Uterus (tissue), 4 donors: ENCODE results near the gene RAC2. TPM values are rescaled to one million over a fixed set of nuclear protein-coding genes. Genes with fewer than 3 reads are reported as not detected.
A peak's percentile ranks its signal among the peaks of the same experiment; 100 is the strongest.

Source experiments
- DNase-seq, 2 donors: peaks; one replicate each; pipeline ENCODE4 v3.0.0-alpha.2; 2019 to 2020
- H3K27ac ChIP-seq, 2 donors: fragments of 200-600 bp; sonication (generic); 1 replicate in 1 of 2; 2 replicates in 1 of 2; pipeline ENCODE4 v1.5.1; 2016 to 2018
- H3K27me3 ChIP-seq, 2 donors: fragments of 200-600 bp; sonication (generic); one replicate each; pipeline ENCODE4 v1.5.1; 2018 to 2019; ENCODE audit warnings: control low read depth in 1 of 2
- H3K36me3 ChIP-seq, 2 donors: fragments of 200-600 bp; sonication (generic); one replicate each; pipeline ENCODE4 v1.5.1; 2019; ENCODE audit warnings: control low read depth in 1 of 2
- H3K4me1 ChIP-seq, 2 donors: fragments of 200-600 bp; sonication (generic); one replicate each; pipeline ENCODE4 v1.5.1; 2018 to 2019; ENCODE audit warnings: control low read depth in 1 of 2
- H3K4me3 ChIP-seq, 2 donors: fragments of 200-600 bp; sonication (generic); 1 replicate in 1 of 2; 2 replicates in 1 of 2; pipeline ENCODE4 v1.5.1; 2018 to 2019; ENCODE audit warnings: mild to moderate bottlenecking in 1 of 2
- H3K9me3 ChIP-seq, 2 donors: fragments of 200-600 bp; sonication (generic); one replicate each; pipeline ENCODE4 v1.5.1; 2019; ENCODE audit warnings: control low read depth in 1 of 2
- POLR2A ChIP-seq, 2 donors: fragments of 450-650 bp; IDR thresholded peaks; one replicate each; pipeline ENCODE4 v1.6.1; 2016; ENCODE audit warnings: antibody characterized with exemption in 2 of 2, mild to moderate bottlenecking in 1 of 2, moderate library complexity in 1 of 2
- intact Hi-C: fragments of 100-400 bp; cut with DNase I; formaldehyde crosslinking; loops from one replicate; pipeline ENCODE4 v1.15.1; 2023; ENCODE audit warnings: low total_unique reads
- total RNA-seq, 4 donors: library from RNA; depleted of rRNA in 3 of 4; stranded (reverse); fragments of >200 nt in 3 of 4; gene quantifications; one replicate each; pipeline versions ENCODE4 v1.1.0 to v1.2.4, GENCODE V29; 2014 to 2023
- TF ChIP-seq, protein P1 (sequence below), 4 experiments: fragments of 200-600 bp in 2 of 4; fragments of 450-650 bp in 2 of 4; sonication (generic) in 2 of 4; IDR thresholded peaks; one replicate each; pipeline ENCODE4 v1.5.1; 2016 to 2019; ENCODE audit warnings: antibody characterized with exemption in 4 of 4, mild to moderate bottlenecking in 2 of 4, moderate library complexity in 1 of 4
- donor health status: DM: yes; HTN: yes; CAD: no.

The RAC2 gene
- total RNA-seq, 4 donors from 2014 or later = 2.4 to 6.7 (median 4.5) TPM

GRCh38 chr22:37267135-37267587 lies 23.1 kb upstream of the RAC2 start:
- no peak for DNase-seq
- H3K27ac ChIP-seq = no peak overlapping the region
- intact Hi-C loops = no loop called here
- TF ChIP-seq POLR2A (IDR thresholded peaks at IDR 0.05) = no peak
- TF ChIP-seq, protein P1, sequence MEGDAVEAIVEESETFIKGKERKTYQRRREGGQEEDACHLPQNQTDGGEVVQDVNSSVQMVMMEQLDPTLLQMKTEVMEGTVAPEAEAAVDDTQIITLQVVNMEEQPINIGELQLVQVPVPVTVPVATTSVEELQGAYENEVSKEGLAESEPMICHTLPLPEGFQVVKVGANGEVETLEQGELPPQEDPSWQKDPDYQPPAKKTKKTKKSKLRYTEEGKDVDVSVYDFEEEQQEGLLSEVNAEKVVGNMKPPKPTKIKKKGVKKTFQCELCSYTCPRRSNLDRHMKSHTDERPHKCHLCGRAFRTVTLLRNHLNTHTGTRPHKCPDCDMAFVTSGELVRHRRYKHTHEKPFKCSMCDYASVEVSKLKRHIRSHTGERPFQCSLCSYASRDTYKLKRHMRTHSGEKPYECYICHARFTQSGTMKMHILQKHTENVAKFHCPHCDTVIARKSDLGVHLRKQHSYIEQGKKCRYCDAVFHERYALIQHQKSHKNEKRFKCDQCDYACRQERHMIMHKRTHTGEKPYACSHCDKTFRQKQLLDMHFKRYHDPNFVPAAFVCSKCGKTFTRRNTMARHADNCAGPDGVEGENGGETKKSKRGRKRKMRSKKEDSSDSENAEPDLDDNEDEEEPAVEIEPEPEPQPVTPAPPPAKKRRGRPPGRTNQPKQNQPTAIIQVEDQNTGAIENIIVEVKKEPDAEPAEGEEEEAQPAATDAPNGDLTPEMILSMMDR (IDR thresholded peaks at IDR 0.05) = peak; percentile 22 to 57 (median 42)
- no peaks in the 10 kb centered on the region for H3K4me1 ChIP-seq
- H3K27me3 ChIP-seq = no peaks in the 10 kb centered on the region
- peak overlapping the region; percentile 19 to 21 for H3K4me3 ChIP-seq
- peaks cover 0 to 9% of the 10 kb centered on the region in 2 donors for H3K9me3 ChIP-seq
- no peaks in the 10 kb centered on the region for H3K36me3 ChIP-seq

GRCh38 chr22:37266581-37267134 lies 22.6 kb upstream of the RAC2 start:
- Histone ChIP-seq H3K27ac (no peak overlapping the region), H3K4me3 (no peak overlapping the region), H3K36me3 (no peaks in the 10 kb centered on the region), H3K4me1 (no peaks in the 10 kb centered on the region), H3K27me3 (no peaks in the 10 kb centered on the region), H3K9me3 (peaks cover 0 to 9% of the 10 kb centered on the region in 2 donors)
- TF ChIP-seq, protein P1 (IDR thresholded peaks at IDR 0.05) = no peak
- TF ChIP-seq POLR2A (IDR thresholded peaks at IDR 0.05) = no peak
- intact Hi-C loops = no loop called here
- DNase-seq = no peak

GRCh38 chr22:37263966-37264887 lies 20.2 kb upstream of the RAC2 start:
- TF ChIP-seq POLR2A (IDR thresholded peaks at IDR 0.05) = no peak
- TF ChIP-seq, protein P1 (IDR thresholded peaks at IDR 0.05) = no peak
- Histone ChIP-seq H3K4me3 (no peak overlapping the region), H3K36me3 (no peaks in the 10 kb centered on the region), H3K27ac (no peak overlapping the region), H3K9me3 (peaks cover 0 to 9% of the 10 kb centered on the region in 2 donors), H3K27me3 (no peaks in the 10 kb centered on the region), H3K4me1 (no peaks in the 10 kb centered on the region)
- intact Hi-C loops = no loop called here
- no peak for DNase-seq

DNA sequence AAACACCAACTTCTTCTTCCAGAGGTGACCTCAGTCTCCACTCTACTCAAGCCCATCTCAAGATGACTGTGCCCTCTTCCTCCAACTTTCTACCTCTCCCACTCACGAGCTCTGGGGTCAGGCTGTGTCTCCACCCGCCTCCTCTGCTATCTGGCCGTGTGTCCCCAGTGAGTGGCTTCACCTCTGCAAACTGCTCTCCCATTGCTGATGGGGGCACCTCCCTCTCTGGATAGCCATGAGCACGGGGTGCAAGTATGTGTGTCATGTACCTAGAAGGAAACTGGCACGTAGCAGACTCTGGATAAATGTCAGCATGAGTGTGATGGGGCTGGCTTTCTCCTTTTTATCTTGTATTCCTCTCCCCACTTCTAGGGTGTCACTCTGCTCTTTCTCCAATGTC lies 18.3 kb upstream of the RAC2 start:
- Histone ChIP-seq H3K9me3 (peaks cover 0 to 9% of the 10 kb centered on the region in 2 donors), H3K27ac (no peak overlapping the region), H3K4me1 (no peaks in the 10 kb centered on the region), H3K36me3 (no peaks in the 10 kb centered on the region), H3K27me3 (no peaks in the 10 kb centered on the region), H3K4me3 (no peak overlapping the region)
- TF ChIP-seq POLR2A (IDR thresholded peaks at IDR 0.05) = no peak
- TF ChIP-seq, protein P1 (IDR thresholded peaks at IDR 0.05) = no peak
- no peak for DNase-seq
- intact Hi-C loops = no loop called here

- no peak for TF ChIP-seq POLR2A (IDR thresholded peaks at IDR 0.05)
- TF ChIP-seq, protein P1 (IDR thresholded peaks at IDR 0.05) = peak; percentile 48 to 73 (median 62)
- H3K4me1 ChIP-seq = no peaks in the 10 kb centered on the region
- no peaks in the 10 kb centered on the region for H3K36me3 ChIP-seq
- no peak for DNase-seq
- H3K27ac ChIP-seq = no peak overlapping the region
- H3K27me3 ChIP-seq = peaks cover 0 to under 1% of the 10 kb centered on the region in 2 donors
- intact Hi-C loops = no loop called here
- peaks cover 0 to 9% of the 10 kb centered on the region in 2 donors for H3K9me3 ChIP-seq
- no peak overlapping the region for H3K4me3 ChIP-seq
Observed at GRCh38 chr22:37260901-37261336, 16.9 kb upstream of the RAC2 start.
